NT2/D1 (cell line): ENCODE measurements around the gene ODC1.

ENCODE experiments used
- DNase-seq: peaks from one replicate; pipeline ENCODE4 v3.0.0-alpha.2; 2011; ENCODE audit warnings: low read depth, low spot score
- H3K27me3 ChIP-seq: 2 replicates; pipeline ENCODE4 v1.6.0; 2011; ENCODE audit warnings: mild to moderate bottlenecking; ENCODE audit not compliant: insufficient read length, insufficient read depth
- H3K36me3 ChIP-seq: 2 replicates; pipeline ENCODE4 v1.6.1; 2011; ENCODE audit warnings: mild to moderate bottlenecking, low read length, mixed read lengths; ENCODE audit not compliant: insufficient read depth, insufficient read length
- H3K4me1 ChIP-seq: 2 replicates; pipeline ENCODE4 v1.5.1; 2011; ENCODE audit not compliant: insufficient read depth, insufficient read length
- H3K4me3 ChIP-seq: 2 replicates; pipeline ENCODE4 v1.5.1; 2011; ENCODE audit warnings: low read depth; ENCODE audit not compliant: insufficient read length
- H3K9ac ChIP-seq: 2 replicates; pipeline ENCODE4 v1.6.0; 2011; ENCODE audit warnings: low read depth; ENCODE audit not compliant: insufficient read length
- H3K9me3 ChIP-seq: 2 replicates; pipeline ENCODE4 v1.5.1; 2011; ENCODE audit warnings: mild to moderate bottlenecking, low read length; ENCODE audit not compliant: insufficient read depth
- SUZ12 ChIP-seq: IDR thresholded peaks from 2 replicates; pipeline ENCODE4 v1.6.1; 2011; ENCODE audit not compliant: insufficient read length, insufficient read depth; ENCODE audit errors: extremely low read depth
- YY1 ChIP-seq: IDR thresholded peaks from 2 replicates; pipeline ENCODE4 v1.6.1; 2011; ENCODE audit not compliant: insufficient read length, insufficient read depth
- ZNF274 ChIP-seq: IDR thresholded peaks from 2 replicates; pipeline ENCODE4 v1.6.1; 2011; ENCODE audit warnings: mild to moderate bottlenecking, low read depth, low read length

ODC1 gene

GRCh38 chr2:10422732-10423399, 25.3 kb downstream of the ODC1 start:
- H3K36me3 ChIP-seq: peaks cover 67% of the 10 kb centered on the region

GRCh38 chr2:10422251-10422650, 25.9 kb downstream of the ODC1 start:
- DNase-seq: no peak
- H3K36me3 ChIP-seq: peaks cover 63% of the 10 kb centered on the region
- no peaks in the 10 kb centered on the region for H3K27me3 ChIP-seq
- TF ChIP-seq SUZ12 (no peak), YY1 (no peak), ZNF274 (no peak)
- no peaks in the 10 kb centered on the region; the same call in 1 of the 2 replicates for H3K9me3 ChIP-seq
- peaks cover 5% of the 10 kb centered on the region for H3K4me1 ChIP-seq
- no peak overlapping the region for H3K4me3 ChIP-seq
- no peak overlapping the region for H3K9ac ChIP-seq

More at GRCh38 chr2:10422732-10423399, 25.3 kb downstream of the ODC1 start:
- no peak for DNase-seq
- no peaks in the 10 kb centered on the region; the same call in 1 of the 2 replicates for H3K9me3 ChIP-seq
- TF ChIP-seq ZNF274 (no peak), YY1 (no peak), SUZ12 (no peak)
- H3K4me3 ChIP-seq: no peak overlapping the region
- peaks cover 5% of the 10 kb centered on the region for H3K4me1 ChIP-seq
- H3K9ac ChIP-seq: no peak overlapping the region
- no peaks in the 10 kb centered on the region for H3K27me3 ChIP-seq

- DNase-seq: no peak
- H3K9me3 ChIP-seq: no peaks in the 10 kb centered on the region; the same call in 1 of the 2 replicates
- H3K27me3 ChIP-seq: no peaks in the 10 kb centered on the region
- no peak overlapping the region for H3K4me3 ChIP-seq
- peaks cover 13% of the 10 kb centered on the region for H3K4me1 ChIP-seq
- H3K9ac ChIP-seq: no peak overlapping the region
- peaks cover 41% of the 10 kb centered on the region for H3K36me3 ChIP-seq
- TF ChIP-seq ZNF274 (no peak), SUZ12 (no peak), YY1 (no peak)
Observed at GRCh38 chr2:10419553-10420257, 28.4 kb downstream of the ODC1 start.

GRCh38 chr2:10417551-10418335, 30.4 kb downstream of the ODC1 start:
- no peak for DNase-seq
- TF ChIP-seq YY1 (no peak), SUZ12 (no peak), ZNF274 (no peak)
- H3K4me3 ChIP-seq: no peak overlapping the region
- H3K4me1 ChIP-seq: peaks cover 12% of the 10 kb centered on the region
- no peaks in the 10 kb centered on the region for H3K27me3 ChIP-seq
- H3K36me3 ChIP-seq: peaks cover 27% of the 10 kb centered on the region
- H3K9ac ChIP-seq: no peak overlapping the region
- no peaks in the 10 kb centered on the region for H3K9me3 ChIP-seq

- Histone ChIP-seq H3K4me3 (no peak overlapping the region), H3K4me1 (peaks cover 14% of the 10 kb centered on the region), H3K36me3 (peaks cover 19% of the 10 kb centered on the region), H3K9ac (no peak overlapping the region), H3K9me3 (peaks cover 7% of the 10 kb centered on the region; the same call in 1 of the 2 replicates), H3K27me3 (no peaks in the 10 kb centered on the region)
- no peak for DNase-seq
- TF ChIP-seq ZNF274: no peak
- TF ChIP-seq SUZ12: no peak
- TF ChIP-seq YY1: no peak
Observed at GRCh38 chr2:10415640-10416039, 32.5 kb downstream of the ODC1 start.

- H3K36me3 ChIP-seq: peaks cover 14% of the 10 kb centered on the region
- H3K9ac ChIP-seq: no peak overlapping the region
- no peak for TF ChIP-seq YY1
- no peak for TF ChIP-seq ZNF274
- no peak for TF ChIP-seq SUZ12
- no peak overlapping the region for H3K4me3 ChIP-seq
- peaks cover 14% of the 10 kb centered on the region for H3K4me1 ChIP-seq
- DNase-seq: no peak
- H3K9me3 ChIP-seq: peaks cover 7% of the 10 kb centered on the region; the same call in 1 of the 2 replicates
- H3K27me3 ChIP-seq: no peaks in the 10 kb centered on the region
Observed at GRCh38 chr2:10415048-10415447, 33.1 kb downstream of the ODC1 start.
